Breast epithelium (tissue), 4 donors: Measurements from ENCODE around the gene GLCE. TPM values are rescaled to one million over a fixed set of nuclear protein-coding genes. Genes with fewer than 3 reads are reported as not detected.
A peak's percentile ranks its signal among the peaks of the same experiment; 100 is the strongest.

Experiments
- DNase-seq, 2 donors: peaks; one replicate each; pipeline ENCODE4 v3.0.0-alpha.2; 2019; ENCODE audit warnings: low spot score in 2 of 2
- H3K27ac ChIP-seq, 2 donors: fragments of 200-600 bp; sonication (generic) in 1 of 2; one replicate each; pipeline ENCODE4 v1.5.1; 2016 to 2019; ENCODE audit warnings: mild to moderate bottlenecking in 1 of 2
- H3K27me3 ChIP-seq, 2 donors: fragments of 200-600 bp; sonication (generic) in 1 of 2; one replicate each; pipeline versions ENCODE4 v1.5.1 to v1.6.0; 2017 to 2019; ENCODE audit warnings: control low read depth in 1 of 2, mild to moderate bottlenecking in 1 of 2
- H3K36me3 ChIP-seq: fragments of 200-600 bp; one replicate; pipeline ENCODE4 v1.5.1; 2019
- H3K4me1 ChIP-seq, 2 donors: fragments of 200-600 bp; sonication (generic); one replicate each; pipeline ENCODE4 v1.5.1; 2016 to 2019; ENCODE audit warnings: control low read depth in 1 of 2
- H3K4me3 ChIP-seq, 3 donors: fragments of 200-600 bp; sonication (generic); 1 replicate in 2 of 3; 2 replicates in 1 of 3; pipeline ENCODE4 v1.5.1; 2016 to 2019; ENCODE audit warnings: mild to moderate bottlenecking in 3 of 3, moderate library complexity in 2 of 3
- H3K9me3 ChIP-seq, 2 donors: fragments of 200-600 bp; sonication (generic) in 1 of 2; one replicate each; pipeline ENCODE4 v1.5.1; 2016 to 2019; ENCODE audit warnings: control low read depth in 1 of 2
- CTCF ChIP-seq, 3 donors: fragments of 450-650 bp; IDR thresholded peaks; one replicate each; pipeline ENCODE4 v1.5.1; 2016 to 2017; ENCODE audit warnings: antibody characterized with exemption in 3 of 3, mild to moderate bottlenecking in 3 of 3, moderate library complexity in 3 of 3
- POLR2A ChIP-seq: fragments of 450-650 bp; IDR thresholded peaks from one replicate; pipeline ENCODE4 v1.6.1; 2016; ENCODE audit warnings: antibody characterized with exemption, mild to moderate bottlenecking, moderate library complexity
- POLR2AphosphoS5 ChIP-seq, 3 donors: sonication (generic); formaldehyde crosslinking; IDR thresholded peaks; one replicate each; pipeline ENCODE4 v1.6.1; 2017; ENCODE audit warnings: antibody characterized with exemption in 3 of 3
- intact Hi-C: fragments of 100-400 bp; cut with DNase I; formaldehyde crosslinking; loops from one replicate; pipeline ENCODE4 v1.15.1; 2023; ENCODE audit warnings: low total_unique reads
- total RNA-seq, 3 donors: library from RNA; depleted of rRNA; stranded (reverse); fragments of >200 nt; gene quantifications; one replicate each; pipeline ENCODE4 v1.1.0, GENCODE V29; 2016

Gene GLCE
- total RNA-seq, 3 donors from 2014 or later: 15.0 to 52.2 (median 28.8) TPM

GRCh38 chr15:69234676-69235075 is 74.2 kb downstream of the GLCE start:
- H3K4me1 ChIP-seq: no peaks in the 10 kb centered on the region
- no peaks in the 10 kb centered on the region for H3K27me3 ChIP-seq
- intact Hi-C loops: no loop called here
- H3K36me3 ChIP-seq: no peaks in the 10 kb centered on the region
- no peak overlapping the region for H3K27ac ChIP-seq
- no peak overlapping the region for H3K4me3 ChIP-seq
- H3K9me3 ChIP-seq: no peaks in the 10 kb centered on the region
- no peak for DNase-seq
- TF ChIP-seq POLR2AphosphoS5 (IDR thresholded peaks at IDR 0.05) (no peak), POLR2A (no peak), CTCF (IDR thresholded peaks at IDR 0.05) (no peak)

GRCh38 chr15:69236505-69236904 is 76.1 kb downstream of the GLCE start:
- Histone ChIP-seq H3K27me3 (no peaks in the 10 kb centered on the region), H3K4me3 (no peak overlapping the region), H3K27ac (no peak overlapping the region), H3K4me1 (no peaks in the 10 kb centered on the region), H3K9me3 (no peaks in the 10 kb centered on the region), H3K36me3 (no peaks in the 10 kb centered on the region)
- no peak for DNase-seq
- no peak for TF ChIP-seq CTCF (IDR thresholded peaks at IDR 0.05)
- no peak for TF ChIP-seq POLR2A
- no peak for TF ChIP-seq POLR2AphosphoS5 (IDR thresholded peaks at IDR 0.05)
- intact Hi-C loops: no loop called here

- Histone ChIP-seq H3K9me3 (no peaks in the 10 kb centered on the region), H3K4me1 (no peaks in the 10 kb centered on the region), H3K4me3 (no peak overlapping the region), H3K27me3 (no peaks in the 10 kb centered on the region), H3K36me3 (no peaks in the 10 kb centered on the region), H3K27ac (no peak overlapping the region)
- intact Hi-C loops: no loop called here
- DNase-seq: no peak
- no peak for TF ChIP-seq POLR2A
- no peak for TF ChIP-seq POLR2AphosphoS5 (IDR thresholded peaks at IDR 0.05)
- no peak for TF ChIP-seq CTCF (IDR thresholded peaks at IDR 0.05)
Observed at GRCh38 chr15:69237718-69238117, 77.3 kb downstream of the GLCE start.

- intact Hi-C loops: no loop called here
- DNase-seq: no peak
- TF ChIP-seq CTCF (IDR thresholded peaks at IDR 0.05) (no peak), POLR2AphosphoS5 (IDR thresholded peaks at IDR 0.05) (no peak), POLR2A (no peak)
- no peak overlapping the region for H3K27ac ChIP-seq
- no peak overlapping the region for H3K4me3 ChIP-seq
- H3K27me3 ChIP-seq: no peaks in the 10 kb centered on the region
- H3K4me1 ChIP-seq: no peaks in the 10 kb centered on the region
- no peaks in the 10 kb centered on the region for H3K36me3 ChIP-seq
- H3K9me3 ChIP-seq: no peaks in the 10 kb centered on the region
Observed at GRCh38 chr15:69244798-69245197, 84.4 kb downstream of the GLCE start.

- Histone ChIP-seq H3K27ac (peak overlapping the region; percentile 37 to 60), H3K9me3 (no peaks in the 10 kb centered on the region)
- intact Hi-C loops: no loop called here
Observed at GRCh38 chr15:69253156-69253555, 92.7 kb downstream of the GLCE start.

More at GRCh38 chr15:69253156-69253555, 92.7 kb downstream of the GLCE start:
- Histone ChIP-seq H3K4me1 (no peaks in the 10 kb centered on the region), H3K27me3 (no peaks in the 10 kb centered on the region), H3K4me3 (no peak overlapping the region), H3K36me3 (no peaks in the 10 kb centered on the region)
- TF ChIP-seq POLR2A (no peak), CTCF (IDR thresholded peaks at IDR 0.05) (no peak), POLR2AphosphoS5 (IDR thresholded peaks at IDR 0.05) (no peak)
- no peak for DNase-seq
